CD4-positive, alpha-beta T cell treated with Interleukin-21 for 1 hour (primary cell): ENCODE measurements around the gene KMT2B.
A peak's percentile ranks its signal among the peaks of the same experiment; 100 is the strongest.

Experiments
- DNase-seq: peaks from one replicate; pipeline ENCODE4 v3.0.0-alpha.2; 2020

KMT2B gene

GRCh38 chr19:35742121-35742724 lies 24.4 kb downstream of the KMT2B start, which contains the start of gene IGFLR1:
IGFLR1 (minus strand) TSS chr19:35742452; CDS start chr19:35741180, 1,272 bp downstream.
- DNase-seq = peak; percentile 81

GRCh38 chr19:35743640-35744429 lies 26.0 kb downstream of the KMT2B start:
- no peak for DNase-seq

- DNase-seq = peak; percentile 96
Measured at GRCh38 chr19:35744430-35745327, 26.9 kb downstream of the KMT2B start.

GRCh38 chr19:35745328-35746086 lies 27.7 kb downstream of the KMT2B start, which contains the start of the genes PSENEN and U2AF1L4:
PSENEN (plus strand) TSS chr19:35745651; CDS start chr19:35745931, 280 bp downstream.
U2AF1L4 (minus strand) TSS chr19:35745418; CDS start chr19:35745391, 27 bp downstream.
- DNase-seq = peak; percentile 99

GRCh38 chr19:35746087-35746462 lies 28.3 kb downstream of the KMT2B start:
- DNase-seq = no peak

GRCh38 chr19:35746531-35746930 lies 28.7 kb downstream of the KMT2B start:
- no peak for DNase-seq

GRCh38 chr19:35748106-35749020 lies 30.6 kb downstream of the KMT2B start, which contains the start of gene LIN37:
LIN37 (plus strand) TSS chr19:35748576; CDS start chr19:35748725, 149 bp downstream.
- DNase-seq = peak; percentile 99

- DNase-seq = no peak
Measured at GRCh38 chr19:35750167-35750566, 32.4 kb downstream of the KMT2B start.

GRCh38 chr19:35751839-35752745 lies 34.3 kb downstream of the KMT2B start:
- DNase-seq = no peak

- DNase-seq = no peak
Measured at GRCh38 chr19:35752746-35753350, 35.0 kb downstream of the KMT2B start.

GRCh38 chr19:35753634-35754369 lies 36.0 kb downstream of the KMT2B start:
- no peak for DNase-seq

- no peak for DNase-seq
Measured at GRCh38 chr19:35754370-35755130, 36.7 kb downstream of the KMT2B start.

- DNase-seq = no peak
Measured at GRCh38 chr19:35755131-35755549, 37.3 kb downstream of the KMT2B start.

- DNase-seq = peak; percentile 73
Measured at GRCh38 chr19:35755550-35756376, 38.0 kb downstream of the KMT2B start.

- no peak for DNase-seq
Measured at GRCh38 chr19:35756377-35757230, 38.8 kb downstream of the KMT2B start, which contains the start of gene HSPB6. HSPB6 (minus strand) TSS chr19:35757029; CDS start chr19:35757008, 21 bp downstream.

- no peak for DNase-seq
Measured at GRCh38 chr19:35757231-35757748, 39.5 kb downstream of the KMT2B start.
